ENCODE measurements around the gene NKG7. TPM values are rescaled to one million over a fixed set of nuclear protein-coding genes. Genes with fewer than 3 reads are reported as not detected.
A peak's percentile ranks its signal among the peaks of the same experiment; 100 is the strongest.

Gene NKG7
- total and polyA plus RNA-seq, 8 donors: 0.56 to 2.1 (median 1.0) TPM; not detected in 2

DNA sequence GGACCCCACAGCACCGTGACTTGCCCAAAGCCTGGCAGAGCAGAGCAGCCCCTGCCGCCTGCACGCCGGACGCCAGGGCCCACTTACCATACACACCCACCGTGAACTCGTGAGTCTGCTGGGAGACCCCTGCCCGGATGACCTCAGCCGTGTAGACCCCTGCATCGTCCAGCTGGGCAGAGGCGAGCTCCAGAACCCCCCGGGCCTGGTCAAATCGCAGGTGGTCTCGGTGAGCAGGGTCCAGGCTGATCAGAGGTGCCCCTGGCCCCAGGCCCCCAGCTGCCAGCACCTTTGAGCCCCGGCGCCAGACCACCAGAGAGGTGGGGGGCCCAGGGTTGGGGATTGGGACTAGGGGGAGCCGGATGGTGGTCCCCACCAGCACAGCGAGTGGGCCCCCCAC is 31.4 kb downstream of the NKG7 start:
- Histone ChIP-seq H3K27ac (no peak overlapping the region), H3K27me3 (no peaks in the 10 kb centered on the region), H3K9me3 (no peaks in the 10 kb centered on the region), H3K36me3 (no peaks in the 10 kb centered on the region), H3K4me3 (no peak overlapping the region), H3K4me1 (peaks cover 0 to 5% (median 5%) of the 10 kb centered on the region in 3 donors)
- no peak for FAIRE-seq
- DNase-seq: peak in 1 of 6 donors; percentile 32
- TF ChIP-seq, protein P1, sequence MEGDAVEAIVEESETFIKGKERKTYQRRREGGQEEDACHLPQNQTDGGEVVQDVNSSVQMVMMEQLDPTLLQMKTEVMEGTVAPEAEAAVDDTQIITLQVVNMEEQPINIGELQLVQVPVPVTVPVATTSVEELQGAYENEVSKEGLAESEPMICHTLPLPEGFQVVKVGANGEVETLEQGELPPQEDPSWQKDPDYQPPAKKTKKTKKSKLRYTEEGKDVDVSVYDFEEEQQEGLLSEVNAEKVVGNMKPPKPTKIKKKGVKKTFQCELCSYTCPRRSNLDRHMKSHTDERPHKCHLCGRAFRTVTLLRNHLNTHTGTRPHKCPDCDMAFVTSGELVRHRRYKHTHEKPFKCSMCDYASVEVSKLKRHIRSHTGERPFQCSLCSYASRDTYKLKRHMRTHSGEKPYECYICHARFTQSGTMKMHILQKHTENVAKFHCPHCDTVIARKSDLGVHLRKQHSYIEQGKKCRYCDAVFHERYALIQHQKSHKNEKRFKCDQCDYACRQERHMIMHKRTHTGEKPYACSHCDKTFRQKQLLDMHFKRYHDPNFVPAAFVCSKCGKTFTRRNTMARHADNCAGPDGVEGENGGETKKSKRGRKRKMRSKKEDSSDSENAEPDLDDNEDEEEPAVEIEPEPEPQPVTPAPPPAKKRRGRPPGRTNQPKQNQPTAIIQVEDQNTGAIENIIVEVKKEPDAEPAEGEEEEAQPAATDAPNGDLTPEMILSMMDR (IDR thresholded peaks at IDR 0.05): no peak
- 82 to 88% methylated on average over 18 of the region's 18 CpGs for WGBS, 2 donors
- no peak for ATAC-seq
- intact Hi-C loops (cut with DNase I): no loop called here

DNA sequence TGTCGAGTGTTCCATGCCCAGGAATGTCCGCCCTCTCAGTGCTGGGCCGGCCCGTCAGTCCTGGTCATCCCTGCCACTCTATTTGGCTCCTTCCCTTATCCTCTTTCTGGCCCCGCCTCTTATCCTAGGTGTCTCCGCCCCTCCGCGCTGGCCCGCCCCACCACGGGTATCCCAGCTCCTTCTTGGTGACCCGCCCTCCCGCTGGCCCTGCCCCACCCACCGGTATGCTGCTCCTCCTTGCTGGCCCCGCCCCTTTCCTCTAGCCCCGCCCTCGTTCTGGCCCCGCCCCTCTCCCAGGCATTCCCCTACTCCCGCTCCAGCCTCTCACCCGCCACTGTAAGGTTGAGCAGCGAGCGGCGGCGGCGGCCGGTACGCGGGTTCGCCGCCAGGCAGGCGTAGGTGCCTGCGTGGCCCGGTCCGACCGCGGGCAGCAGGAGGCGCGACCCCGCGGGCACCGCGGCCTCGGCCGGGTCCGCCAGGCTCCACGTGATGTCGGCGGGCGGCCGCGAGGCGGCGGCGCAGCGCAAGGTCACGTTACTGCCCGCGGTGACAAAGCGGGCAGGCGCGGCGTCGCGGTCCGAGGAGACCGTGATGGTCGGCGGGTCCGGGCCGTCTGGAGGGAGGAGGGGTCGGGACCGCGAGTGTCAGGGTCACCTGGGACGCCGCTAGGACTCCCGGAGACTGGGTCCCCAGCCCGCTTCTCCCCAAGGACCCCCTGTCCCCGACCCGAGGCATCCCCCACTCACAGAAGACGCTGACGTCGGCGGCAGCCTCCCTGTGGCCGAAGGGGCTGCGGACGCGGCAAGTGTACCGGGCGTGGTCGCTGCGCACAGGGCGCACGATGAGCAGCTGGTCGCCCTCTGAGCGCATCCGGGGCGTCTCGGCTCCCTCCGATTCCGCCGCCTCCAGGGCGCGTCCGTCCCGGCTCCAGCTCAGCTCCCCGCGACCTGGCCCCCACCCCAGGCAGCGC is 32.5 kb downstream of the NKG7 start:
- peak overlapping the region in 1 of 4 donors; percentile 15 for H3K27ac ChIP-seq
- DNase-seq (peak; percentile 95 to 98 (median 97)), ATAC-seq (peak; percentile 93 to 97 (median 95)), FAIRE-seq (no peak)
- intact Hi-C loops (cut with DNase I): loop anchor here in 1 of 3 donors (10.0 kb wide), 1 partner anchor 85 kb away; no protein-coding TSS in a partner anchor
- no peaks in the 10 kb centered on the region for H3K27me3 ChIP-seq
- 4 to 5% methylated on average over 75 to 107 of the region's 107 CpGs for WGBS, 2 donors
- peak overlapping the region; percentile 27 to 79 (median 52) for H3K4me3 ChIP-seq
- peaks cover 0 to 5% (median 5%) of the 10 kb centered on the region in 3 donors for H3K4me1 ChIP-seq
- no peaks in the 10 kb centered on the region for H3K36me3 ChIP-seq
- TF ChIP-seq, protein P1 (IDR thresholded peaks at IDR 0.05): no peak
- H3K9me3 ChIP-seq: no peaks in the 10 kb centered on the region

DNA sequence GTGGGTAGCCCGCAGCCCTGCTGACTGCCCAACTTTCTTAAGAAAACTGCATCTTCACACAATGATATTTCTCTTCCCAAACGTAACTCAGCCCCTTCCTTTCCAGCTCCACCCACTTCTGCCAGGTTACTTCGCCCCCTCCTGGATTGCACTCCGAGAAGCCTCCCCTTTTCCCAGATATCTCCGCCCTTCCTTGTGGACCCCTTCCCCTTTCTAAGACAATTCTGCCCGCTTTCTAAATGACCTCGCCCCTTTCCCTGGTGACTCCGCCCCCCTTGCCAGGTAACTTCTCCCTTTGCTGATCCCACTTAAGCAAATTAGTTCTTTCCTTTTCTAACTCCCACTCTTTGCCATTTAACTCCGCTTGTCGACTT is 33.2 kb downstream of the NKG7 start:
- FAIRE-seq (no peak), DNase-seq (no peak), ATAC-seq (peak in 1 of 4 donors; percentile 1)
- Histone ChIP-seq H3K9me3 (no peaks in the 10 kb centered on the region), H3K27ac (peak overlapping the region in 1 of 4 donors; percentile 15), H3K36me3 (no peaks in the 10 kb centered on the region), H3K4me1 (peaks cover 0 to 5% (median 5%) of the 10 kb centered on the region in 3 donors), H3K4me3 (peak overlapping the region; percentile 26 to 79 (median 52)), H3K27me3 (no peaks in the 10 kb centered on the region)
- 1 to 2% methylated on average over 10 of the region's 10 CpGs for WGBS, 2 donors
- TF ChIP-seq, protein P1 (IDR thresholded peaks at IDR 0.05): no peak
- intact Hi-C loops (cut with DNase I): loop anchor here in 1 of 3 donors (10.0 kb wide), 1 partner anchor 86 kb away; no protein-coding TSS in a partner anchor

DNA sequence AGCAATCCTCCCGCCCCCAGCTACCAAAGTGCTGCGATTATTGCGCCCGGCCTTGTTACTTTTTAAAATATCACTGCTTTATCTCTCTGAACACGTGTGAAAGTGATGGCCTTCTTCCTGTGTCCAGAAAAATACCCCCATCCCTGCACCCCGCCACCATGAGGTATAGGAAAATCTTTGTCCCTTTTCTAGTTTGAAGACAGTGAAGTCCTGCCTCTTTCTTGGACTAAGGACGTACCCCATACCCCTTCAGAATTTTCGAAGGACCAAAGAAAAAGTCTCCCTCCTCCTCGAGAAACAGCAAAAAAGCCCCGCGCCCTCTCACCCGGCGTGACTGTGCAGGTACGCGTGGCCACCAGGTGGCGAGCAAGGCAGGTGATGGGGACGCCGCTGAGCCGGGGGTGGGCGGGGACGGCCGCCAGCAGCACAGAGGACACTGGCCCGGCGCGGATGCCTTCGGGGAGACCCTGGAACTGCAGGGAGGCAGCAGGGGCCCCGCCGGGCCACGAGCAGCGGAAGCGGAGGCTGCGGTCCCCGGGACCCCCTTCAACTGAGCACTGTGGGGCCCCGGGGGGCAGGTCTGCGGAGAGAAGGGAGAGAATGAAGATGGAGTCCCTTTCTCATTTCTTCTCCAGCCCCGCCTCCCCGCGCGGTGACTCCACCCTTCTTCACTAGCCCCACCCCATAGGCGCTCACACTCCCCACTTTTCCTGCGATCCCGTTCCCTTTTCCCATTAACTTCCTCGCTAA is 33.7 kb downstream of the NKG7 start:
- intact Hi-C loops (cut with DNase I): loop anchor here in 1 of 3 donors (10.0 kb wide), 1 partner anchor 86 kb away; no protein-coding TSS in a partner anchor
- Histone ChIP-seq H3K4me3 (peak overlapping the region; percentile 26 to 79 (median 52)), H3K4me1 (peaks cover 0 to 5% (median 5%) of the 10 kb centered on the region in 3 donors), H3K9me3 (no peaks in the 10 kb centered on the region), H3K27me3 (no peaks in the 10 kb centered on the region), H3K27ac (peak overlapping the region in 1 of 4 donors; percentile 15), H3K36me3 (no peaks in the 10 kb centered on the region)
- peak; percentile 80 to 91 (median 84) for ATAC-seq
- FAIRE-seq: no peak
- WGBS, 2 donors: 2% methylated on average over 43 of the region's 43 CpGs
- TF ChIP-seq, protein P1 (IDR thresholded peaks at IDR 0.05): peak; percentile 66 to 87 (median 78)
- peak; percentile 67 to 92 (median 82) for DNase-seq
